ENCODE measurements around the gene TNNC1.

DNA sequence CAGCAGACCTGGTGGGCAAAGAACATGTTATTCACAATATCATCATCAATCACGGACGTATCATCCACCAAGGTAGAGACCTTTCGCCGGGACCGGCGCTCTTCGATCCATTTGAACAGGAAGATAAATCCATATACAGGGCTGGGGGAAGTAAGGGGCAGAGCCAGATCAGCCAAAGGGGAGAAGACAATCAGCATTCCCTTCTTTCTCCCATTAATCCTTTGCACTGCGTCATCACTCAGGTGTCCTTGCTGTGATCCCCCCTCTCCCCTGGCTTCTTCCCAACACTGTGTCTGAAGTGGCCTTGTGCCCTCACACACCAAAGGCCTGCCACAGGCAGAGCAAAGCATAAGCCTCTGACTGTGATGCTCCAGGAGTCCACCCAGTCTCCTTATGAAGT, 45.4 kb downstream of the TNNC1 start:
- TF ChIP-seq, protein P1, sequence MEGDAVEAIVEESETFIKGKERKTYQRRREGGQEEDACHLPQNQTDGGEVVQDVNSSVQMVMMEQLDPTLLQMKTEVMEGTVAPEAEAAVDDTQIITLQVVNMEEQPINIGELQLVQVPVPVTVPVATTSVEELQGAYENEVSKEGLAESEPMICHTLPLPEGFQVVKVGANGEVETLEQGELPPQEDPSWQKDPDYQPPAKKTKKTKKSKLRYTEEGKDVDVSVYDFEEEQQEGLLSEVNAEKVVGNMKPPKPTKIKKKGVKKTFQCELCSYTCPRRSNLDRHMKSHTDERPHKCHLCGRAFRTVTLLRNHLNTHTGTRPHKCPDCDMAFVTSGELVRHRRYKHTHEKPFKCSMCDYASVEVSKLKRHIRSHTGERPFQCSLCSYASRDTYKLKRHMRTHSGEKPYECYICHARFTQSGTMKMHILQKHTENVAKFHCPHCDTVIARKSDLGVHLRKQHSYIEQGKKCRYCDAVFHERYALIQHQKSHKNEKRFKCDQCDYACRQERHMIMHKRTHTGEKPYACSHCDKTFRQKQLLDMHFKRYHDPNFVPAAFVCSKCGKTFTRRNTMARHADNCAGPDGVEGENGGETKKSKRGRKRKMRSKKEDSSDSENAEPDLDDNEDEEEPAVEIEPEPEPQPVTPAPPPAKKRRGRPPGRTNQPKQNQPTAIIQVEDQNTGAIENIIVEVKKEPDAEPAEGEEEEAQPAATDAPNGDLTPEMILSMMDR (IDR thresholded peaks at IDR 0.05) = no peak
- no peak for TF ChIP-seq POLR2A (IDR thresholded peaks at IDR 0.05)

Measured in testis (tissue), 2 donors.